GM15510 (cell line): Measurements from ENCODE around the gene HIPK2.

Experiments used
- POLR2A ChIP-seq: IDR thresholded peaks from 3 replicates; pipeline ENCODE4 v1.6.1; 2011; ENCODE audit warnings: borderline replicate concordance; ENCODE audit not compliant: insufficient read length; ENCODE audit errors: extremely low read depth

HIPK2 gene

GRCh38 chr7:139575338-139575680 is 202.5 kb downstream of the HIPK2 start:
- no peak for TF ChIP-seq POLR2A

GRCh38 chr7:139574618-139575337 is 203.0 kb downstream of the HIPK2 start:
- TF ChIP-seq POLR2A, result no peak

GRCh38 chr7:139573871-139574270 is 203.9 kb downstream of the HIPK2 start:
- no peak for TF ChIP-seq POLR2A

GRCh38 chr7:139572704-139573385 is 205.0 kb downstream of the HIPK2 start:
- TF ChIP-seq POLR2A, result no peak

GRCh38 chr7:139572071-139572470 is 205.7 kb downstream of the HIPK2 start:
- no peak for TF ChIP-seq POLR2A

- no peak for TF ChIP-seq POLR2A
These were observed 206.1 kb downstream of the HIPK2 start for GRCh38 chr7:139571651-139572050.

GRCh38 chr7:139571190-139571589 is 206.6 kb downstream of the HIPK2 start:
- TF ChIP-seq POLR2A, result no peak

GRCh38 chr7:139570626-139571025 is 207.2 kb downstream of the HIPK2 start:
- TF ChIP-seq POLR2A, result no peak

- TF ChIP-seq POLR2A, result no peak
These were observed 207.7 kb downstream of the HIPK2 start for GRCh38 chr7:139570119-139570518.

GRCh38 chr7:139568813-139569490 is 208.8 kb downstream of the HIPK2 start:
- TF ChIP-seq POLR2A, result no peak

GRCh38 chr7:139568346-139568675 is 209.5 kb downstream of the HIPK2 start:
- no peak for TF ChIP-seq POLR2A

- no peak for TF ChIP-seq POLR2A
These were observed 210.0 kb downstream of the HIPK2 start for GRCh38 chr7:139567647-139568345.

GRCh38 chr7:139566736-139567646 is 210.8 kb downstream of the HIPK2 start:
- TF ChIP-seq POLR2A, result no peak

GRCh38 chr7:139566075-139566474 is 211.7 kb downstream of the HIPK2 start:
- no peak for TF ChIP-seq POLR2A
